Peyer's patch (tissue), 4 donors: ENCODE data around the gene APOE.

ENCODE experiments used
- CTCF ChIP-seq, 6 experiments: fragments of 450-650 bp in 4 of 6; fragments of 200-600 bp in 2 of 6; sonication (generic) in 1 of 6; IDR thresholded peaks; one replicate each; pipeline ENCODE4 v1.5.1; 2017 to 2019; ENCODE audit warnings: antibody characterized with exemption in 6 of 6, mild to moderate bottlenecking in 3 of 6, moderate library complexity in 1 of 6
- POLR2A ChIP-seq, 2 donors: fragments of 450-650 bp; IDR thresholded peaks; one replicate each; pipeline ENCODE4 v1.5.1; 2017; ENCODE audit warnings: antibody characterized with exemption in 2 of 2, mild to moderate bottlenecking in 2 of 2, moderate library complexity in 2 of 2

DNA sequence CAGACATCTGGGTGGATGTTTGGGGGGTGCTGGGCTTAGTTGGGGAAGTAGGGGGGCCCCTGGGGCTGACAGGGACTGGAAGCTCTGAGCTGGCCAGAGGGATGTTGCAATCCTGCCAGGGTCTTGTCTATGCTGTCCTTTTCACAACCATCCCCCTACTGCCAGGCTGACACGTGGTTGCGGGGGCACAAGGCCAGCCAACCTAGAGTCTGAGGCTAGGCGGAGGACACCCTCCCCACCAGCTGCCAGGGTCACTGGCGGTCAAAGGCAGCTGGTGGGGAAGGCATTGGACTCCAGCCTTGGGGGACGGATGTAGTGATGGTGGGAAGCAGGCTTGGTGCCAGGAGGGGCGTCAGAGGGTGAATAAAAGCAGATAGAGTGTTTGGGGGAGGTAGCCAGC, 7.3 kb downstream of the APOE start:
- TF ChIP-seq CTCF (IDR thresholded peaks at IDR 0.05) (no peak), POLR2A (IDR thresholded peaks at IDR 0.05) (no peak)
